ENCODE measurements around the gene S1PR3.

- TF ChIP-seq POLR2A (IDR thresholded peaks at IDR 0.05; ENCODE audit: low read length) (no peak), GATA1 (IDR thresholded peaks at IDR 0.05; ENCODE audit: low read depth, low read length) (no peak)
These were observed 47.8 kb downstream of the S1PR3 start for GRCh38 chr9:89039104-89039465.

Data from erythroblast (primary cell).